Astrocyte (in vitro differentiated cells and primary cell): ENCODE data around the gene CFTR. TPM values are rescaled to one million over a fixed set of nuclear protein-coding genes. Genes with fewer than 3 reads are reported as not detected.

ENCODE experiments used
- DNase-seq: peaks from one replicate; pipeline ENCODE4 v3.0.0-alpha.2; 2010; ENCODE audit warnings: low read depth
- FAIRE-seq: peaks from 2 replicates; lab custom pipeline; 2011; peaks lifted over from hg19 to GRCh38; lab: Jason Lieb, UNC
- H2AFZ ChIP-seq: 2 replicates; pipeline ENCODE4 v1.6.0; 2012; ENCODE audit warnings: low read depth, low read length, inconsistent platforms
- H3K27ac ChIP-seq: 2 replicates; pipeline ENCODE4 v1.5.1; 2011; ENCODE audit warnings: low read depth, low read length, inconsistent platforms
- H3K27me3 ChIP-seq: 2 replicates; pipeline ENCODE4 v1.6.0; 2011; ENCODE audit warnings: low read length, inconsistent platforms; ENCODE audit not compliant: insufficient read depth
- H3K36me3 ChIP-seq: 2 replicates; pipeline ENCODE4 v1.5.1; 2011; ENCODE audit warnings: low read length, inconsistent platforms; ENCODE audit not compliant: insufficient read depth
- H3K4me1 ChIP-seq: 2 replicates; pipeline ENCODE4 v1.5.1; 2011; ENCODE audit warnings: low read length, inconsistent platforms; ENCODE audit not compliant: insufficient read depth
- H3K4me2 ChIP-seq: 2 replicates; pipeline ENCODE4 v1.6.0; 2012; ENCODE audit warnings: low read length, inconsistent platforms
- H3K4me3 ChIP-seq: 2 replicates; pipeline ENCODE4 v1.5.1; 2011; ENCODE audit warnings: low read depth, mild to moderate bottlenecking, low read length, inconsistent platforms; ENCODE audit not compliant: insufficient read depth
- H3K79me2 ChIP-seq: 2 replicates; pipeline ENCODE4 v1.6.0; 2012; ENCODE audit warnings: mild to moderate bottlenecking, low read length, inconsistent platforms; ENCODE audit not compliant: insufficient read depth
- H3K9ac ChIP-seq: 2 replicates; pipeline ENCODE4 v1.6.0; 2012; ENCODE audit warnings: mild to moderate bottlenecking, low read length, inconsistent platforms
- H3K9me3 ChIP-seq: 2 replicates; pipeline ENCODE4 v1.5.1; 2012; ENCODE audit warnings: low read depth, mild to moderate bottlenecking, low read length, inconsistent platforms; ENCODE audit not compliant: insufficient read depth
- H4K20me1 ChIP-seq: 2 replicates; pipeline ENCODE4 v1.6.0; 2012; ENCODE audit warnings: low read length, inconsistent platforms; ENCODE audit not compliant: insufficient read depth
- H3K27ac Mint-ChIP-seq: one replicate; pipeline ENCODE4 v1.8.0; 2021; ENCODE audit warnings: mild to moderate bottlenecking, mixed read lengths; ENCODE audit not compliant: unreplicated experiment
- H3K27me3 Mint-ChIP-seq: one replicate; pipeline ENCODE4 v1.8.0; 2021; ENCODE audit warnings: low read depth, mixed read lengths; ENCODE audit not compliant: unreplicated experiment
- H3K36me3 Mint-ChIP-seq: one replicate; pipeline ENCODE4 v1.8.0; 2021; ENCODE audit warnings: low read depth, mixed read lengths; ENCODE audit not compliant: unreplicated experiment
- H3K4me1 Mint-ChIP-seq: one replicate; pipeline ENCODE4 v1.8.0; 2021; ENCODE audit warnings: low read depth, mixed read lengths; ENCODE audit not compliant: unreplicated experiment
- H3K4me3 Mint-ChIP-seq: one replicate; pipeline ENCODE4 v1.8.0; 2021; ENCODE audit warnings: mild to moderate bottlenecking, moderate library complexity, mixed read lengths; ENCODE audit not compliant: unreplicated experiment
- H3K9me3 Mint-ChIP-seq: one replicate; pipeline ENCODE4 v1.8.0; 2021; ENCODE audit warnings: mild to moderate bottlenecking, mixed read lengths; ENCODE audit not compliant: unreplicated experiment
- CTCF ChIP-seq: IDR thresholded peaks from 2 replicates; pipeline ENCODE4 v1.5.1; 2011; ENCODE audit warnings: low read depth, mild to moderate bottlenecking, inconsistent platforms, low read length, moderate library complexity; ENCODE audit not compliant: insufficient read depth
- EZH2 ChIP-seq: IDR thresholded peaks from 2 replicates; pipeline ENCODE4 v1.6.1; 2012; ENCODE audit warnings: mild to moderate bottlenecking, low read length, inconsistent platforms; ENCODE audit not compliant: insufficient read depth
- total RNA-seq: library from RNA; stranded (reverse); gene quantifications from 2 replicates; pipeline ENCODE4 v1.2.1, GENCODE V29; 2021

The CFTR gene
- total RNA-seq, 1 donor from 2014 or later: 2.5 TPM

- no peaks in the 10 kb centered on the region for H3K36me3 ChIP-seq
- no peaks in the 10 kb centered on the region for H3K27me3 ChIP-seq
- H3K27ac ChIP-seq: no peak overlapping the region
- H3K27me3 Mint-ChIP-seq: no peaks in the 10 kb centered on the region
- H3K4me2 ChIP-seq: no peak overlapping the region
- no peaks in the 10 kb centered on the region for H3K79me2 ChIP-seq
- DNase-seq: no peak
- H3K4me3 ChIP-seq: no peak overlapping the region
- H3K9me3 ChIP-seq: no peaks in the 10 kb centered on the region
- no peaks in the 10 kb centered on the region for H3K4me1 ChIP-seq
- no peak for FAIRE-seq
- no peak overlapping the region for H3K4me3 Mint-ChIP-seq
- H3K9ac ChIP-seq: no peak overlapping the region
- H3K4me1 Mint-ChIP-seq: no peaks in the 10 kb centered on the region
- TF ChIP-seq CTCF (no peak), EZH2 (no peak)
- H3K9me3 Mint-ChIP-seq: peaks cover 2% of the 10 kb centered on the region
- H4K20me1 ChIP-seq: no peaks in the 10 kb centered on the region
- H3K36me3 Mint-ChIP-seq: no peaks in the 10 kb centered on the region
- no peak overlapping the region for H3K27ac Mint-ChIP-seq
- H2AFZ ChIP-seq: no peak overlapping the region
These were observed 151.8 kb downstream of the CFTR start for GRCh38 chr7:117631652-117632051.

GRCh38 chr7:117637937-117638336 is 158.1 kb downstream of the CFTR start:
- Histone ChIP-seq H3K4me1 (no peaks in the 10 kb centered on the region), H3K27ac (no peak overlapping the region), H4K20me1 (no peaks in the 10 kb centered on the region), H3K9me3 (no peaks in the 10 kb centered on the region), H3K9ac (no peak overlapping the region), H3K4me3 (no peak overlapping the region), H3K27me3 (no peaks in the 10 kb centered on the region), H3K79me2 (no peaks in the 10 kb centered on the region), H2AFZ (no peak overlapping the region), H3K36me3 (no peaks in the 10 kb centered on the region), H3K4me2 (no peak overlapping the region)
- Mint-ChIP-seq H3K36me3 (no peaks in the 10 kb centered on the region), H3K4me1 (no peaks in the 10 kb centered on the region), H3K27ac (no peak overlapping the region), H3K4me3 (no peak overlapping the region), H3K9me3 (peaks cover 2% of the 10 kb centered on the region), H3K27me3 (no peaks in the 10 kb centered on the region)
- DNase-seq (no peak), FAIRE-seq (no peak)
- no peak for TF ChIP-seq EZH2
- no peak for TF ChIP-seq CTCF

- H3K9ac ChIP-seq: no peak overlapping the region
- H3K4me1 ChIP-seq: peaks cover under 1% of the 10 kb centered on the region
- Mint-ChIP-seq H3K4me1 (no peaks in the 10 kb centered on the region), H3K27me3 (no peaks in the 10 kb centered on the region), H3K9me3 (no peaks in the 10 kb centered on the region), H3K27ac (no peak overlapping the region), H3K4me3 (no peak overlapping the region), H3K36me3 (no peaks in the 10 kb centered on the region)
- H3K4me2 ChIP-seq: no peak overlapping the region
- no peaks in the 10 kb centered on the region for H3K79me2 ChIP-seq
- H3K9me3 ChIP-seq: no peaks in the 10 kb centered on the region
- DNase-seq: no peak
- no peak overlapping the region for H3K27ac ChIP-seq
- FAIRE-seq: no peak
- no peaks in the 10 kb centered on the region for H4K20me1 ChIP-seq
- TF ChIP-seq CTCF: no peak
- TF ChIP-seq EZH2: no peak
- H3K36me3 ChIP-seq: no peaks in the 10 kb centered on the region
- H3K27me3 ChIP-seq: no peaks in the 10 kb centered on the region
- H2AFZ ChIP-seq: no peak overlapping the region
- H3K4me3 ChIP-seq: no peak overlapping the region
These were observed 160.1 kb downstream of the CFTR start for GRCh38 chr7:117639966-117640365.
